OCI-LY3 (cell line): Measurements from ENCODE around the gene PNPLA8.

Experiments
- EZH2phosphoT487 ChIP-seq: fragments of 200-600 bp; shearing (Covaris generic); IDR thresholded peaks from 2 replicates; pipeline ENCODE4 v1.6.1; 2018; ENCODE audit warnings: antibody characterized with exemption, mixed run types, low read depth
- TF ChIP-seq, protein P1 (sequence below): fragments of 200-600, 300-600 bp; sonication (generic); IDR thresholded peaks from 2 replicates; pipeline ENCODE4 v1.5.1; 2014; ENCODE audit warnings: antibody characterized with exemption, low read length, low read depth

DNA sequence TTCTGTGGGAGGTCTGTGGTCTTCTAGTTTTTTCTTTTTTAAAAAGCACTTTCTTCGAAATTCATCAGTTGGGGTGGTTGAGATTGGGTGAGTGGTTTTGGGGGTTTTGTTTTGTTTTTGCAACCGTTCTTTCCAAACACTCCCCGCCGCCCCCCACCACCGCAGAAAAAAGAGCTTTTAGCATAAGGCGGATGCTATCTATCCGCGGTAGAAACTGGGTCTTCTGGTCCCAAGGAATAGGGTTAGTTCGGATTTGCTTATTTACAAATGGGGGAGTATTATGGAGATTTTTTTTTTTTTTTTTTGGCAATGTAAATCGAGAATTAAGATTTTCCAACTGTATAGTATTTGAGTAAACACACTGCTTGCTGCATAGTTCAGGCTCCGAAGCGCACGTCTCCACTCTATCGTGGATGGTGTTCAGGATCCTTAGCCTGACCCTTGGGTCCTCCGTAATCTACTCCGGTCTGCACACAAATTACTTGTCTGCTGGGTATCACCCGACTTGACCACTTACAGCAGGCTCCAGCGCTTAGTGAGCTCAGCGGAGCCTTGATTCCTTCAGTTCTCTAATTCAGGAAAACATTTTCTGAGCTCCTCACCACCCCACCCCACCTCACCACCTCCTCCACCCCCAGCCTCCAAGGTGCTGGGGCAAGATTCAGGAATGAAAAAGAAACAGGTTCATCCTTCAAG lies 68.9 kb downstream of the PNPLA8 start:
- TF ChIP-seq, protein P1, sequence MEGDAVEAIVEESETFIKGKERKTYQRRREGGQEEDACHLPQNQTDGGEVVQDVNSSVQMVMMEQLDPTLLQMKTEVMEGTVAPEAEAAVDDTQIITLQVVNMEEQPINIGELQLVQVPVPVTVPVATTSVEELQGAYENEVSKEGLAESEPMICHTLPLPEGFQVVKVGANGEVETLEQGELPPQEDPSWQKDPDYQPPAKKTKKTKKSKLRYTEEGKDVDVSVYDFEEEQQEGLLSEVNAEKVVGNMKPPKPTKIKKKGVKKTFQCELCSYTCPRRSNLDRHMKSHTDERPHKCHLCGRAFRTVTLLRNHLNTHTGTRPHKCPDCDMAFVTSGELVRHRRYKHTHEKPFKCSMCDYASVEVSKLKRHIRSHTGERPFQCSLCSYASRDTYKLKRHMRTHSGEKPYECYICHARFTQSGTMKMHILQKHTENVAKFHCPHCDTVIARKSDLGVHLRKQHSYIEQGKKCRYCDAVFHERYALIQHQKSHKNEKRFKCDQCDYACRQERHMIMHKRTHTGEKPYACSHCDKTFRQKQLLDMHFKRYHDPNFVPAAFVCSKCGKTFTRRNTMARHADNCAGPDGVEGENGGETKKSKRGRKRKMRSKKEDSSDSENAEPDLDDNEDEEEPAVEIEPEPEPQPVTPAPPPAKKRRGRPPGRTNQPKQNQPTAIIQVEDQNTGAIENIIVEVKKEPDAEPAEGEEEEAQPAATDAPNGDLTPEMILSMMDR, result no peak
- no peak for TF ChIP-seq EZH2phosphoT487
